ENCODE data around the gene LNX1. TPM values are rescaled to one million over a fixed set of nuclear protein-coding genes. Genes with fewer than 3 reads are reported as not detected.
A peak's percentile ranks its signal among the peaks of the same experiment; 100 is the strongest.
"Not testable (repeated sequence)": the region's sequence is repeated elsewhere in the genome, so short reads cannot be mapped to it uniquely, and the experiment has no call there.

The LNX1 gene
- total RNA-seq, 1 donor from 2014 or later, result 5.4 TPM

DNA sequence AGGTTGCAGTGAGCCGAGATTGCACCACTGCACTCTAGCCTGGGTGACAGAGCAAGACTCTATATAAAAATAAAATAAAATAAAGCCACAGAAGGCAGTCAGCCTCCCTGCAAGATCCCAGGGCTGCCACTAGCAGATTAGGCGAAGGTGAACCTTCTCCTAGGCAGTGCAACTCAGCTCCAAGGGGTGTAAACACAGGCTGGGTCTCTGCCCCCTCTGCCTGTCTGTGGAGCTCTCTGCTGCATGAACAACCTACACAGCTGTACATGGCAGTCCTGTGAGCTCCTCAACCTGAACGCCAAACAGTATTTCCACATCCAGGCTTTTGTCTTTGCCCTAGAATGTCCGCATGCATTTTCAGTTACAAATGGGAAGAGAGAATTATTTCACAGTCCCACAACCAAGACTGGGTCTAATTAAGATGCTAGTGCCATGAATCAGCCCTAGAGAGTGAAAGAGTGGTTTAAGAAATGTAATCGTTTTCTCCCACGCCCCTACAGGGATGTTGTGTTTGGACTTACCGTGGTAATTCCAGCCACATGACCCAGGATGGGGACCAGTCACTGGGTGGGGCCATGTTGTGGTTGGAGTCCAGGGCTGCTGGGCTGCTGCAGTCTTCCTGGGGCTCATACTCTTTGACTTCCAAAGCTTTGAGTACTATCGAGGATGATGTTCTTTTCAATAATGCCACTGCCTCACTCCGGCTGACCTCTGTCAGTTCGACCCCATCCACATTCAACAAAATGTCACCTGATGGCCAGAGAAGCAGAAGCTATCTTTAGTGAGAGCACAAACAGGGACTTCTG, 114.9 kb downstream of the LNX1 start:
- H3K4me1 ChIP-seq, result no peaks in the 10 kb centered on the region
- no peaks in the 10 kb centered on the region for H3K27me3 ChIP-seq (ENCODE audit: low read depth)
- H3K9me3 ChIP-seq, result no peaks in the 10 kb centered on the region
- no peak for DNase-seq
- H3K27ac ChIP-seq, result no peak overlapping the region
- TF ChIP-seq, protein P1, sequence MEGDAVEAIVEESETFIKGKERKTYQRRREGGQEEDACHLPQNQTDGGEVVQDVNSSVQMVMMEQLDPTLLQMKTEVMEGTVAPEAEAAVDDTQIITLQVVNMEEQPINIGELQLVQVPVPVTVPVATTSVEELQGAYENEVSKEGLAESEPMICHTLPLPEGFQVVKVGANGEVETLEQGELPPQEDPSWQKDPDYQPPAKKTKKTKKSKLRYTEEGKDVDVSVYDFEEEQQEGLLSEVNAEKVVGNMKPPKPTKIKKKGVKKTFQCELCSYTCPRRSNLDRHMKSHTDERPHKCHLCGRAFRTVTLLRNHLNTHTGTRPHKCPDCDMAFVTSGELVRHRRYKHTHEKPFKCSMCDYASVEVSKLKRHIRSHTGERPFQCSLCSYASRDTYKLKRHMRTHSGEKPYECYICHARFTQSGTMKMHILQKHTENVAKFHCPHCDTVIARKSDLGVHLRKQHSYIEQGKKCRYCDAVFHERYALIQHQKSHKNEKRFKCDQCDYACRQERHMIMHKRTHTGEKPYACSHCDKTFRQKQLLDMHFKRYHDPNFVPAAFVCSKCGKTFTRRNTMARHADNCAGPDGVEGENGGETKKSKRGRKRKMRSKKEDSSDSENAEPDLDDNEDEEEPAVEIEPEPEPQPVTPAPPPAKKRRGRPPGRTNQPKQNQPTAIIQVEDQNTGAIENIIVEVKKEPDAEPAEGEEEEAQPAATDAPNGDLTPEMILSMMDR (IDR thresholded peaks at IDR 0.05), result no peak
- H3K36me3 ChIP-seq, result no peaks in the 10 kb centered on the region
- intact Hi-C loops (cut with DNase I), result no loop called here
- ATAC-seq, result peak in 1 of 2 donors; percentile 19
- no peak overlapping the region for H3K4me3 ChIP-seq

- ATAC-seq; H3K4me1 ChIP-seq; H3K4me3 ChIP-seq; H3K27ac ChIP-seq; H3K36me3 ChIP-seq; intact Hi-C loops (cut with DNase I); H3K27me3 ChIP-seq (ENCODE audit: low read depth); DNase-seq; H3K9me3 ChIP-seq: not testable (repeated sequence)
Measured at GRCh38 chr4:53466576-53466975, 124.7 kb downstream of the LNX1 start.

GRCh38 chr4:53465891-53466290, 125.4 kb downstream of the LNX1 start:
- DNase-seq (no peak), ATAC-seq (no peak)
- Histone ChIP-seq H3K27ac (no peak overlapping the region), H3K36me3 (peaks cover 14% of the 10 kb centered on the region), H3K9me3 (peaks cover 3% of the 10 kb centered on the region), H3K4me1 (no peaks in the 10 kb centered on the region), H3K4me3 (no peak overlapping the region), H3K27me3 (ENCODE audit: low read depth) (no peaks in the 10 kb centered on the region)
- TF ChIP-seq, protein P1 (IDR thresholded peaks at IDR 0.05), result no peak
- intact Hi-C loops (cut with DNase I), result no loop called here

GRCh38 chr4:53465281-53465680, 126.0 kb downstream of the LNX1 start:
- ATAC-seq (no peak), DNase-seq (no peak)
- no peak overlapping the region for H3K4me3 ChIP-seq
- intact Hi-C loops (cut with DNase I), result no loop called here
- no peak overlapping the region for H3K27ac ChIP-seq
- H3K4me1 ChIP-seq, result no peaks in the 10 kb centered on the region
- peaks cover 3% of the 10 kb centered on the region for H3K9me3 ChIP-seq
- H3K27me3 ChIP-seq (ENCODE audit: low read depth), result no peaks in the 10 kb centered on the region
- TF ChIP-seq, protein P1 (IDR thresholded peaks at IDR 0.05), result no peak
- peaks cover 14% of the 10 kb centered on the region for H3K36me3 ChIP-seq

DNA sequence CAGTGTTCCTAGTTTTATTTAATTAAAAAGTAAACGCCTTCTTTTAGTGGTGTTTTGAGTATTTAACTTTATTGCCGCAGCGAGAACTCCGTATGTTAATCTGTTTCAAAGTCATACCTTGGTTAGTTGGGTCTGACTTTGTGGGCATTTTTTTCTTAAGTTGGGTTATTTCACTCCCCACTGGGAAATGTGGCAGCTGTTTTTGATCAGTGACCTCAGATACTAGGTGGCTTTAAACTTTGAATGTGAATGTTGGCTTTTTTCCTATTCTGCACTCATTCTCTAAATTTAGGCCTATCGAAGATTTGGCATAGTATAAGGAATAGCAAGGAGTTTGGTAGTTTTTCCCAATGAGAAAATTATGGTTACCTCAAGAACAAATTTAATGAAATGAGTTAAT, 127.9 kb downstream of the LNX1 start:
- TF ChIP-seq, protein P1 (IDR thresholded peaks at IDR 0.05), result no peak
- Histone ChIP-seq H3K27ac (no peak overlapping the region), H3K36me3 (peaks cover 32% of the 10 kb centered on the region), H3K27me3 (ENCODE audit: low read depth) (no peaks in the 10 kb centered on the region), H3K4me1 (no peaks in the 10 kb centered on the region), H3K4me3 (no peak overlapping the region), H3K9me3 (peaks cover 3% of the 10 kb centered on the region)
- DNase-seq, result no peak
- no peak for ATAC-seq
- intact Hi-C loops (cut with DNase I), result no loop called here

DNA sequence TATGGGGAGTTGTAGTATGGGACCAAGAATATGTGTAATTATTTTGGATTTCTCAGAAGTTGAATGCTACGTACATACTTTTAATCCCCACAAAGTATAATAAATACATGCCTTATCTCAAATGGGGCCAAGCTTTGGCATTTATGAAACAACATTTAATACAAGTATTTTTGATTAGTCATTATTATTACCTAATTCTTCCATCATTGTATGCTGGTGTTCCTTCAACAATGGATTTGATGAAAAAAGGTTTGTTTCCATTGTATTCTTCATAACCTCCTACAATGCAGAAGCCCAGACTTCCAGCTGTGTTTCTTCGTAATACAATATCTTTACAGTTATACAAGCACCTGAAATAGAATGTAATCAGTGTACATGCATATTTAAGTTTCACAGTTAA, 130.0 kb downstream of the LNX1 start:
- Histone ChIP-seq H3K4me1 (no peaks in the 10 kb centered on the region), H3K27ac (no peak overlapping the region), H3K36me3 (peaks cover 53% of the 10 kb centered on the region), H3K27me3 (ENCODE audit: low read depth) (no peaks in the 10 kb centered on the region), H3K9me3 (no peaks in the 10 kb centered on the region), H3K4me3 (no peak overlapping the region)
- intact Hi-C loops (cut with DNase I), result no loop called here
- ATAC-seq (no peak), DNase-seq (no peak)
- TF ChIP-seq, protein P1 (IDR thresholded peaks at IDR 0.05), result no peak

Measured in lower lobe of right lung (tissue), 2 donors.